Measurements from ENCODE around the gene FADS2. TPM values are rescaled to one million over a fixed set of nuclear protein-coding genes. Genes with fewer than 3 reads are reported as not detected.

Gene FADS2
- total and polyA plus RNA-seq, 2 experiments from 2014 or later = 124 to 392 TPM

DNA sequence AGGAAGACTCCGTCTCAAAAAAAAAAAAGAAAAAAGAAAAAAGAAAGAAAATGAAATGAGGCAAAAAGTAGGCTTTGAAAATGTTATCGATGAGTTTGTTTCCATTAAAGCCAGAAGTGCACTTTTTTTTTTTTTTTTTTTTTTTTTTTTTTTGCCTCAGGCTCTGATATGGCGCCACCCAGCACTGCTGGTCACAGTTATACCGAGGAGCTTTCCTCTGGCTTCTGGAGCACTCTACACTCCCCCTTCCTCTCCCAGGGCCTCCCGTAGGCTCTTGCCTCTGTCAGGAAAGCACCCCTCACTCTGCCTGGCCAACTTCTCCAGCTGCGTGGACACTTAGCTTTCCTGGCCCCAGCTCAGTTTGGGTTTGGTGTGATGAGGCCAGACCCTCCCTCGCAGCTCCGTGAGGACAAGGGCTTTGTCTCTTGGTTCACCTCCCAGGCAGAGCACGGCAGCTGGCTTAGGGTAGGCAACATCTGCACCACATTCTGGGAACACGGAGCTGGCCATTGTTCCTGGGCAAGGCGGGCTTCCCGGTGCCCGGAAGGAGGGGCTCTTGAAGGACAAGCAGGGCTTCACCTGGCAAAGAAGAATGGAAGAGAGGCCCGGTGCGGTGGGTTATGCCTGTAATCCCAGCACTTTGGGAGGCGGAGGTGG is 16.9 kb downstream of the FADS2 start (continued):
- TF ChIP-seq, protein P1, sequence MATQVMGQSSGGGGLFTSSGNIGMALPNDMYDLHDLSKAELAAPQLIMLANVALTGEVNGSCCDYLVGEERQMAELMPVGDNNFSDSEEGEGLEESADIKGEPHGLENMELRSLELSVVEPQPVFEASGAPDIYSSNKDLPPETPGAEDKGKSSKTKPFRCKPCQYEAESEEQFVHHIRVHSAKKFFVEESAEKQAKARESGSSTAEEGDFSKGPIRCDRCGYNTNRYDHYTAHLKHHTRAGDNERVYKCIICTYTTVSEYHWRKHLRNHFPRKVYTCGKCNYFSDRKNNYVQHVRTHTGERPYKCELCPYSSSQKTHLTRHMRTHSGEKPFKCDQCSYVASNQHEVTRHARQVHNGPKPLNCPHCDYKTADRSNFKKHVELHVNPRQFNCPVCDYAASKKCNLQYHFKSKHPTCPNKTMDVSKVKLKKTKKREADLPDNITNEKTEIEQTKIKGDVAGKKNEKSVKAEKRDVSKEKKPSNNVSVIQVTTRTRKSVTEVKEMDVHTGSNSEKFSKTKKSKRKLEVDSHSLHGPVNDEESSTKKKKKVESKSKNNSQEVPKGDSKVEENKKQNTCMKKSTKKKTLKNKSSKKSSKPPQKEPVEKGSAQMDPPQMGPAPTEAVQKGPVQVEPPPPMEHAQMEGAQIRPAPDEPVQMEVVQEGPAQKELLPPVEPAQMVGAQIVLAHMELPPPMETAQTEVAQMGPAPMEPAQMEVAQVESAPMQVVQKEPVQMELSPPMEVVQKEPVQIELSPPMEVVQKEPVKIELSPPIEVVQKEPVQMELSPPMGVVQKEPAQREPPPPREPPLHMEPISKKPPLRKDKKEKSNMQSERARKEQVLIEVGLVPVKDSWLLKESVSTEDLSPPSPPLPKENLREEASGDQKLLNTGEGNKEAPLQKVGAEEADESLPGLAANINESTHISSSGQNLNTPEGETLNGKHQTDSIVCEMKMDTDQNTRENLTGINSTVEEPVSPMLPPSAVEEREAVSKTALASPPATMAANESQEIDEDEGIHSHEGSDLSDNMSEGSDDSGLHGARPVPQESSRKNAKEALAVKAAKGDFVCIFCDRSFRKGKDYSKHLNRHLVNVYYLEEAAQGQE (IDR thresholded peaks at IDR 0.05; ENCODE audit: unreplicated experiment) = no peak

DNA sequence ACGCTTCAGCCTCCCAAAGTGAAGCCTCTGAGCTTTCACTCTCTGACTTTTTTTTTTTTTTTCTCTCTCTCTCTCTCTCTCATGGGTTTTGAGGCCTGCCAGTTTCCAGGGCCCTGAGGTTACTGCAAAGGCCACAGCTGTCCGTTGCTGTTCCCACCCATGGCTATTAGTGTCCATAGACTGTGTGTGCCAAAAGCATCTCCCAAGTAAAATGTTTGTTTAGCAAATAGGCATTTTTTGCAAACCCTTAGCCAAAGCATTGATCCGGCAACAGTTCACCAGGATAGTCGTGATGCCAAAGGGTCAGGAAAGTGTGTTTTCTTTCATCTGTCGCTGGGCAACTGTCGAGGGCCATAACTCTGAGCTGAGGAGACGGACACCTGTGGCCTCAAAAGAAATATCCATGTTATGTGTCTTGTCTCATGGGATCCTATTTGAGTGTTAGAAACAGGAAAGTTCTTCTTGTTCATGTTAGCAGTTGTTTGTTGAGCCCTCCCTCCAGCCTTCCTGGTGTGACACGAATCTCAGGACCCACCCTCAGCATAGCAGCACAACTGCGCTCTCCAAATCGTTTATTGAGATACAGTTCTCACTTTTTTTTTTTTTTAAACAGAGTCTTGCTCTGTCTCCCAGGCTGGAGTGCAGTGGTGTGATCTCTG is 18.4 kb downstream of the FADS2 start:
- no peak overlapping the region for H3K4me3 Mint-ChIP-seq
- no peak overlapping the region for H3K4me2 ChIP-seq
- 0 out of 2 replicates have a peak, but pooled peaks cover 28% of the 10 kb centered on the region for H3F3A ChIP-seq (replicated peaks; ENCODE audit: low read depth)
- H4K20me1 ChIP-seq (replicated peaks; ENCODE audit: insufficient read depth) = peaks cover 29% of the 10 kb centered on the region
- no peak for ATAC-seq
- H3K27ac ChIP-seq (ENCODE audit: low read depth) = peak overlapping the region; percentile 62
- no peak overlapping the region for H3K27ac Mint-ChIP-seq
- no peak overlapping the region for H3K4me3 ChIP-seq
- H3K36me3 Mint-ChIP-seq (ENCODE audit: low read depth) = peaks cover 98% of the 10 kb centered on the region
- no peaks in the 10 kb centered on the region for H3K9me3 Mint-ChIP-seq
- H3K9me2 ChIP-seq (ENCODE audit: insufficient read depth) = no peaks in the 10 kb centered on the region
- peaks cover 2% of the 10 kb centered on the region; the same call in 2 of the 3 replicates for H3K4me1 Mint-ChIP-seq
- H3K27me3 Mint-ChIP-seq (ENCODE audit: insufficient read depth, low read depth, poor library complexity) = peaks cover 9% of the 10 kb centered on the region
- peaks cover 16% of the 10 kb centered on the region for H3K79me2 ChIP-seq (replicated peaks; ENCODE audit: insufficient read depth)
- no peaks in the 10 kb centered on the region for H3K27me3 ChIP-seq (ENCODE audit: insufficient read depth)
- no peak overlapping the region for H2AFZ ChIP-seq
- H3K4me1 ChIP-seq (ENCODE audit: insufficient read depth) = no peaks in the 10 kb centered on the region
- H3K36me3 ChIP-seq (ENCODE audit: insufficient read depth) = peaks cover 69% of the 10 kb centered on the region
- DNase-seq (ENCODE audit: low spot score) = no peak
- TF ChIP-seq, protein P1 (IDR thresholded peaks at IDR 0.05; ENCODE audit: unreplicated experiment) = no peak
- TF ChIP-seq EZH2phosphoT487 (IDR thresholded peaks at IDR 0.05; ENCODE audit: unreplicated experiment) (no peak), JUNB (IDR thresholded peaks at IDR 0.05; ENCODE audit: unreplicated experiment) (no peak), ZNF331 (CRISPR knock-in tag; IDR thresholded peaks at IDR 0.05; ENCODE audit: low read depth) (no peak), POLR2AphosphoS5 (IDR thresholded peaks at IDR 0.05; ENCODE audit: low read depth) (no peak), ZNF114 (CRISPR knock-in tag; IDR thresholded peaks at IDR 0.05) (no peak), STAT1 (IDR thresholded peaks at IDR 0.05; ENCODE audit: unreplicated experiment) (no peak)
- TF ChIP-seq, protein P2, sequence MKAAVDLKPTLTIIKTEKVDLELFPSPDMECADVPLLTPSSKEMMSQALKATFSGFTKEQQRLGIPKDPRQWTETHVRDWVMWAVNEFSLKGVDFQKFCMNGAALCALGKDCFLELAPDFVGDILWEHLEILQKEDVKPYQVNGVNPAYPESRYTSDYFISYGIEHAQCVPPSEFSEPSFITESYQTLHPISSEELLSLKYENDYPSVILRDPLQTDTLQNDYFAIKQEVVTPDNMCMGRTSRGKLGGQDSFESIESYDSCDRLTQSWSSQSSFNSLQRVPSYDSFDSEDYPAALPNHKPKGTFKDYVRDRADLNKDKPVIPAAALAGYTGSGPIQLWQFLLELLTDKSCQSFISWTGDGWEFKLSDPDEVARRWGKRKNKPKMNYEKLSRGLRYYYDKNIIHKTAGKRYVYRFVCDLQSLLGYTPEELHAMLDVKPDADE (IDR thresholded peaks at IDR 0.05) = no peak
- TF ChIP-seq, protein P3, sequence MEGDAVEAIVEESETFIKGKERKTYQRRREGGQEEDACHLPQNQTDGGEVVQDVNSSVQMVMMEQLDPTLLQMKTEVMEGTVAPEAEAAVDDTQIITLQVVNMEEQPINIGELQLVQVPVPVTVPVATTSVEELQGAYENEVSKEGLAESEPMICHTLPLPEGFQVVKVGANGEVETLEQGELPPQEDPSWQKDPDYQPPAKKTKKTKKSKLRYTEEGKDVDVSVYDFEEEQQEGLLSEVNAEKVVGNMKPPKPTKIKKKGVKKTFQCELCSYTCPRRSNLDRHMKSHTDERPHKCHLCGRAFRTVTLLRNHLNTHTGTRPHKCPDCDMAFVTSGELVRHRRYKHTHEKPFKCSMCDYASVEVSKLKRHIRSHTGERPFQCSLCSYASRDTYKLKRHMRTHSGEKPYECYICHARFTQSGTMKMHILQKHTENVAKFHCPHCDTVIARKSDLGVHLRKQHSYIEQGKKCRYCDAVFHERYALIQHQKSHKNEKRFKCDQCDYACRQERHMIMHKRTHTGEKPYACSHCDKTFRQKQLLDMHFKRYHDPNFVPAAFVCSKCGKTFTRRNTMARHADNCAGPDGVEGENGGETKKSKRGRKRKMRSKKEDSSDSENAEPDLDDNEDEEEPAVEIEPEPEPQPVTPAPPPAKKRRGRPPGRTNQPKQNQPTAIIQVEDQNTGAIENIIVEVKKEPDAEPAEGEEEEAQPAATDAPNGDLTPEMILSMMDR (conservative IDR thresholded peaks at IDR 0.05; ENCODE audit: low read depth in 2 of 2) = no peak
